HCT116 (cell line): ENCODE results near the gene PITRM1.

Experiments used
- CTCF ChIP-seq, 3 experiments: fragments of 200-600 bp in 1 of 3; sonication (generic) in 1 of 3; IDR thresholded peaks in 2 of 3; conservative IDR thresholded peaks in 1 of 3; 2 replicates each; pipeline ENCODE4 v1.5.1; 2012 to 2017; ENCODE audit warnings: low read depth in 2 of 3, low read length in 2 of 3, antibody characterized with exemption in 1 of 3, borderline replicate concordance in 1 of 3, control low read depth in 1 of 3, mild to moderate bottlenecking in 1 of 3, mixed read lengths in 1 of 3, mixed run types in 1 of 3, moderate library complexity in 1 of 3; ENCODE audit not compliant: insufficient read depth in 1 of 3
- EZH2phosphoT487 ChIP-seq: fragments of 200-600 bp; IDR thresholded peaks from 2 replicates; pipeline ENCODE4 v1.6.1; 2018; ENCODE audit warnings: antibody characterized with exemption, borderline replicate concordance
- SRF ChIP-seq: IDR thresholded peaks from 2 replicates; pipeline ENCODE4 v1.6.1; 2012; ENCODE audit warnings: low read depth

GRCh38 chr10:3190817-3191216 is 18.2 kb upstream of the PITRM1 start:
- no peak for TF ChIP-seq CTCF (IDR thresholded peaks at IDR 0.05 in 2 of 3, conservative IDR thresholded peaks at IDR 0.05 in 1 of 3; ENCODE audit: borderline replicate concordance in 1 of 3, insufficient read depth in 1 of 3, low read depth in 2 of 3, low read length in 2 of 3)
- no peak for TF ChIP-seq SRF
- TF ChIP-seq EZH2phosphoT487 = no peak
